KMS-11 (cell line): Measurements from ENCODE around the gene GRID1.

Experiments
- H2AFZ ChIP-seq: fragments of 200-600 bp; sonication (generic); 2 replicates; pipeline ENCODE4 v1.6.1; 2016; ENCODE audit warnings: antibody characterized with exemption, mixed run types, low read depth
- H3K27ac ChIP-seq: fragments of 200-600 bp; sonication (generic); 2 replicates; pipeline ENCODE4 v1.6.1; 2016; ENCODE audit warnings: mild to moderate bottlenecking, mixed run types
- H3K27me3 ChIP-seq: fragments of 200-600 bp; sonication (generic); 2 replicates; pipeline ENCODE4 v1.6.1; 2017; ENCODE audit warnings: mild to moderate bottlenecking, low read depth, mixed run types, moderate library complexity; ENCODE audit not compliant: insufficient read depth
- H3K36me3 ChIP-seq: fragments of 200-600 bp; sonication (generic); 2 replicates; pipeline ENCODE4 v1.6.1; 2017; ENCODE audit warnings: mild to moderate bottlenecking, mixed run types; ENCODE audit not compliant: insufficient read depth
- H3K4me1 ChIP-seq: fragments of 200-600 bp; sonication (generic); 2 replicates; pipeline ENCODE4 v1.6.1; 2016; ENCODE audit warnings: mild to moderate bottlenecking, low read depth, mixed run types; ENCODE audit not compliant: poor library complexity, severe bottlenecking
- H3K4me2 ChIP-seq: fragments of 200-600 bp; sonication (generic); 2 replicates; pipeline ENCODE4 v1.7.0; 2016; ENCODE audit warnings: mild to moderate bottlenecking, mixed run types
- H3K4me3 ChIP-seq: fragments of 200-600 bp; sonication (generic); IDR thresholded peaks from 2 replicates; pipeline ENCODE4 v1.6.1; 2017; ENCODE audit warnings: low read depth, low read length, mixed read lengths; ENCODE audit not compliant: insufficient read depth
- H3K79me2 ChIP-seq: fragments of 200-600 bp; sonication (generic); 2 replicates; pipeline ENCODE4 v1.6.1; 2016; ENCODE audit warnings: low read depth, mixed run types; ENCODE audit not compliant: insufficient read depth
- H3K9ac ChIP-seq: fragments of 200-600 bp; sonication (generic); 2 replicates; pipeline ENCODE4 v1.6.1; 2016; ENCODE audit warnings: mild to moderate bottlenecking, mixed run types
- H4K20me1 ChIP-seq: fragments of 200-600 bp; sonication (generic); 2 replicates; pipeline ENCODE4 v1.6.1; 2016; ENCODE audit warnings: mild to moderate bottlenecking, mixed run types; ENCODE audit not compliant: insufficient read depth
- CTCF ChIP-seq: fragments of 200-600 bp; sonication (generic); conservative IDR thresholded peaks from 2 replicates; pipeline ENCODE4 v1.6.1; 2017; ENCODE audit warnings: low read depth, mild to moderate bottlenecking, antibody characterized with exemption, low read length, moderate library complexity, mixed read lengths

The GRID1 gene

DNA sequence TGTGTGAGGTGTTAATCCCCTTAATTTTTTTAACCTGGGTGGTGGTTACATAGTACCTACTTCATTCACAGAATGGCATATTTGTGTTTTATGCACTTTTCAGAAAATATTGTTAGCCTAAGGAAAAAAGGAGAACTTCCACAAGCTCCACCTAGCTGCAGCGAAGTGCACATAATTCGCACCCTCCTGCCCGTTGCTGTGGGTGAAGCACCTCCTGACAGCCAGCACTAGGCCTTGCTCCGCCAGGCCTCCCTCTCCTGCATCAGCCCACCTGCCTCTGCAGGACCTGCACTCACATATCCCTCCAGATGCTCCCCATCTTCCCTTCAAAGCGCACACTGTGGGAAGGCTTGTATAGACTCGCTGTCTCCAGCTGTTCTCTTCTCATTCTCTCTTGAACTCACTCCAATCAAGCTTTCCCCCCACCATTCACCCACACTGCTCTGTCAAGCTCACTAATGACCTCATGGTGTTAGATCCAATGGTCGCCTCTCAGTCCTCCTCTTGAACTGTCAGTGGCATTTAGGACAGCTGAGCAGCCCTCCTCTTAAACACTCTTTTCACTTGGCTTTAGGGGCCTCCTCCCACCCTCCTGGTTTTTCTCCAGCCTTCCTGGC is 20.7 kb upstream of the GRID1 start:
- Histone ChIP-seq H3K27me3 (no peaks in the 10 kb centered on the region), H3K79me2 (no peaks in the 10 kb centered on the region), H3K9ac (no peak overlapping the region), H3K4me1 (no peaks in the 10 kb centered on the region), H3K4me2 (no peak overlapping the region), H3K27ac (no peak overlapping the region), H3K36me3 (no peaks in the 10 kb centered on the region), H2AFZ (no peak overlapping the region), H4K20me1 (no peaks in the 10 kb centered on the region), H3K4me3 (no peak overlapping the region)
- no peak for TF ChIP-seq CTCF

GRCh38 chr10:86385806-86386205 is 19.2 kb upstream of the GRID1 start:
- Histone ChIP-seq H3K4me1 (no peaks in the 10 kb centered on the region), H3K79me2 (no peaks in the 10 kb centered on the region), H3K27me3 (no peaks in the 10 kb centered on the region), H3K27ac (no peak overlapping the region), H3K4me3 (no peak overlapping the region), H3K9ac (no peak overlapping the region), H4K20me1 (no peaks in the 10 kb centered on the region), H3K36me3 (no peaks in the 10 kb centered on the region), H3K4me2 (no peak overlapping the region), H2AFZ (no peak overlapping the region)
- no peak for TF ChIP-seq CTCF

DNA sequence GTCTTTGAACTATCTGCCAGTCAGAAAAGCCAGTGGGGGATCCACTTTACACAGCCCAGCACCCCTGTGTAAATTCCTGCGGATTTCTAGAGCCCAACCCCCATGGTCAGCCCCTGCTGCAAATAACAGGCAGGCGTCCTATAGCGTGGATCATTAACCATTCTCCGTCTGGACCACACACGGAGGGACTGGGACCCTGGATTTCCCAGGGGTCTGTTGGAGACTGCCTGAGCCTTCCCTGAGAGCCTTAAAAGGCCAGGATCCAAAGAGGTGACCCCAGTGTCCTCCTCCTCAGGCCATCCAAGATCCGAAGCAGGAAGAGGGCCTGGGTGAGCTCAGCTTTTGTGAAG is 11.2 kb upstream of the GRID1 start:
- H3K79me2 ChIP-seq, result no peaks in the 10 kb centered on the region
- TF ChIP-seq CTCF, result no peak
- no peak overlapping the region for H3K27ac ChIP-seq
- peaks cover 3% of the 10 kb centered on the region for H3K4me1 ChIP-seq
- no peaks in the 10 kb centered on the region for H3K36me3 ChIP-seq
- no peak overlapping the region for H3K4me3 ChIP-seq
- peak overlapping the region; percentile 68; the same call in 1 of the 2 replicates for H2AFZ ChIP-seq
- H4K20me1 ChIP-seq, result no peaks in the 10 kb centered on the region
- H3K9ac ChIP-seq, result no peak overlapping the region
- no peak overlapping the region; the same call in 1 of the 2 replicates for H3K4me2 ChIP-seq
- H3K27me3 ChIP-seq, result no peaks in the 10 kb centered on the region

DNA sequence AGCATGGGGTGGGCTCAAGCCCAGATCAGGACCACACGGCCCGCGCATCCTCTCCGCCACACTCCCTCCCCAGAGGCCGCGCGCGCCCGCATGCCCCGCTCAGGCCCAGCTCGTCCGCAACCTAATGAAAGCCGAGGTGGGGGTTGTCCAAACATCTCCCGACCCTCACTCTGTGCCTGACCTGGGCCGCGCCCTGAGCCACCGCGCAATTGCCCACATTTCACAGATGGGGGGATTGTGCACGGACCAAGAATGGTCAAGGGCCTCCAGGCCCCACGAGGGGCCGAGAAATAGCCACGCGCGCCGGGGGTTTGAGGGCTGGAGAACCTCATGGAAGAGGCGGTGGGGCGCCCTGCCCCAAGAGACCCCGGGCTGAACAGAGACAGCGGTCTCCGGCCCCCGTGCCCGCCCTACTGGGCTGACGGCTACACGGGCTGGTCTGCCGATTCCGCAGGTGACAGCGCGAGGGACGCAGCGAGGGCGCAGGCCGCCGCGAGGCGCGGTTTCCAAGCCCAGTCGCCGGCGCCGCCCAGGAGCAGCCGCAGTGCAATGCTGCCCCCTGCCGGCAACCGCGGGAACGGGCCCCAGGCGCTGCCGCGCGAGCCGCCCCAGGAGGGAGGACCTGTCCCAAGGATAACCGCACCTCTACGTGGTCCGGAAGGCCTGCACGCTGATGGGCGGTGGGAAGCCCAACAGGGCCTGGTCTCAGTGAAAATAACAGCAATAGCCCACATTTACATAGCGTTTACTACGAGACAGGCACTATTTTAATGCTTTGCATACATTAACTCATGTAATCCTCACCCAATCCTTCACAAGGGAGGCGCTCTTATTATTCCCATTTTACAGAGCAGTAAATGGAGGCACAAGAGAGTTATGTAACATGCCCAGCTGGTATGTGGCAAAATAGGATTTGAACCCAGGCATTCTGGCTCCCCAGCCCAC is 10.5 kb upstream of the GRID1 start:
- no peaks in the 10 kb centered on the region for H3K36me3 ChIP-seq
- H3K4me3 ChIP-seq, result no peak overlapping the region

More for the DNA sequence above, 10.5 kb upstream of the GRID1 start:
- Histone ChIP-seq H3K4me1 (peaks cover 3% of the 10 kb centered on the region), H4K20me1 (no peaks in the 10 kb centered on the region), H3K4me2 (peak overlapping the region; percentile 36; the same call in 1 of the 2 replicates), H3K27ac (no peak overlapping the region), H2AFZ (peak overlapping the region; percentile 68; the same call in 1 of the 2 replicates), H3K27me3 (no peaks in the 10 kb centered on the region), H3K9ac (no peak overlapping the region), H3K79me2 (no peaks in the 10 kb centered on the region)
- TF ChIP-seq CTCF, result peak; percentile 86
